KMS-11 (cell line): Measurements from ENCODE around the gene PRKG1.

ENCODE experiments used
- H2AFZ ChIP-seq: fragments of 200-600 bp; sonication (generic); 2 replicates; pipeline ENCODE4 v1.6.1; 2016; ENCODE audit warnings: antibody characterized with exemption, mixed run types, low read depth
- H3K27ac ChIP-seq: fragments of 200-600 bp; sonication (generic); 2 replicates; pipeline ENCODE4 v1.6.1; 2016; ENCODE audit warnings: mild to moderate bottlenecking, mixed run types
- H3K27me3 ChIP-seq: fragments of 200-600 bp; sonication (generic); 2 replicates; pipeline ENCODE4 v1.6.1; 2017; ENCODE audit warnings: mild to moderate bottlenecking, low read depth, mixed run types, moderate library complexity; ENCODE audit not compliant: insufficient read depth
- H3K36me3 ChIP-seq: fragments of 200-600 bp; sonication (generic); 2 replicates; pipeline ENCODE4 v1.6.1; 2017; ENCODE audit warnings: mild to moderate bottlenecking, mixed run types; ENCODE audit not compliant: insufficient read depth
- H3K4me1 ChIP-seq: fragments of 200-600 bp; sonication (generic); 2 replicates; pipeline ENCODE4 v1.6.1; 2016; ENCODE audit warnings: mild to moderate bottlenecking, low read depth, mixed run types; ENCODE audit not compliant: poor library complexity, severe bottlenecking
- H3K4me2 ChIP-seq: fragments of 200-600 bp; sonication (generic); 2 replicates; pipeline ENCODE4 v1.7.0; 2016; ENCODE audit warnings: mild to moderate bottlenecking, mixed run types
- H3K4me3 ChIP-seq: fragments of 200-600 bp; sonication (generic); IDR thresholded peaks from 2 replicates; pipeline ENCODE4 v1.6.1; 2017; ENCODE audit warnings: low read depth, low read length, mixed read lengths; ENCODE audit not compliant: insufficient read depth
- H3K79me2 ChIP-seq: fragments of 200-600 bp; sonication (generic); 2 replicates; pipeline ENCODE4 v1.6.1; 2016; ENCODE audit warnings: low read depth, mixed run types; ENCODE audit not compliant: insufficient read depth
- H3K9ac ChIP-seq: fragments of 200-600 bp; sonication (generic); 2 replicates; pipeline ENCODE4 v1.6.1; 2016; ENCODE audit warnings: mild to moderate bottlenecking, mixed run types
- H4K20me1 ChIP-seq: fragments of 200-600 bp; sonication (generic); 2 replicates; pipeline ENCODE4 v1.6.1; 2016; ENCODE audit warnings: mild to moderate bottlenecking, mixed run types; ENCODE audit not compliant: insufficient read depth
- CTCF ChIP-seq: fragments of 200-600 bp; sonication (generic); conservative IDR thresholded peaks from 2 replicates; pipeline ENCODE4 v1.6.1; 2017; ENCODE audit warnings: low read depth, mild to moderate bottlenecking, antibody characterized with exemption, low read length, moderate library complexity, mixed read lengths

The PRKG1 gene

GRCh38 chr10:51371743-51372142 is 297.5 kb downstream of the PRKG1 start:
- Histone ChIP-seq H3K79me2 (no peaks in the 10 kb centered on the region), H3K9ac (no peak overlapping the region), H3K4me1 (no peaks in the 10 kb centered on the region), H4K20me1 (no peaks in the 10 kb centered on the region), H3K4me3 (no peak overlapping the region), H3K27me3 (no peaks in the 10 kb centered on the region), H3K4me2 (no peak overlapping the region), H2AFZ (no peak overlapping the region), H3K36me3 (no peaks in the 10 kb centered on the region), H3K27ac (no peak overlapping the region)
- no peak for TF ChIP-seq CTCF

GRCh38 chr10:51375790-51376189 is 301.5 kb downstream of the PRKG1 start:
- Histone ChIP-seq H3K27me3 (no peaks in the 10 kb centered on the region), H3K36me3 (no peaks in the 10 kb centered on the region), H3K4me1 (no peaks in the 10 kb centered on the region), H3K4me2 (no peak overlapping the region), H3K79me2 (no peaks in the 10 kb centered on the region), H3K27ac (no peak overlapping the region), H2AFZ (no peak overlapping the region), H3K9ac (no peak overlapping the region), H4K20me1 (no peaks in the 10 kb centered on the region), H3K4me3 (no peak overlapping the region)
- TF ChIP-seq CTCF: no peak

- H3K27ac ChIP-seq: no peak overlapping the region
Observed at GRCh38 chr10:51377070-51377931, 303.0 kb downstream of the PRKG1 start.

GRCh38 chr10:51377932-51378599 is 303.8 kb downstream of the PRKG1 start:
- H3K4me1 ChIP-seq: no peaks in the 10 kb centered on the region
- H3K36me3 ChIP-seq: no peaks in the 10 kb centered on the region

More at GRCh38 chr10:51377070-51377931, 303.0 kb downstream of the PRKG1 start:
- TF ChIP-seq CTCF: no peak
- Histone ChIP-seq H2AFZ (no peak overlapping the region), H3K9ac (no peak overlapping the region), H3K79me2 (no peaks in the 10 kb centered on the region), H3K4me3 (no peak overlapping the region), H3K27me3 (no peaks in the 10 kb centered on the region), H3K4me2 (no peak overlapping the region), H3K36me3 (no peaks in the 10 kb centered on the region), H3K4me1 (no peaks in the 10 kb centered on the region), H4K20me1 (no peaks in the 10 kb centered on the region)

More at GRCh38 chr10:51377932-51378599, 303.8 kb downstream of the PRKG1 start:
- Histone ChIP-seq H3K27ac (no peak overlapping the region), H3K4me3 (no peak overlapping the region), H3K9ac (no peak overlapping the region), H2AFZ (no peak overlapping the region), H3K4me2 (no peak overlapping the region), H3K79me2 (no peaks in the 10 kb centered on the region), H4K20me1 (no peaks in the 10 kb centered on the region), H3K27me3 (no peaks in the 10 kb centered on the region)
- TF ChIP-seq CTCF: no peak
